ENCODE measurements around the gene PTPRM.

The PTPRM gene

DNA sequence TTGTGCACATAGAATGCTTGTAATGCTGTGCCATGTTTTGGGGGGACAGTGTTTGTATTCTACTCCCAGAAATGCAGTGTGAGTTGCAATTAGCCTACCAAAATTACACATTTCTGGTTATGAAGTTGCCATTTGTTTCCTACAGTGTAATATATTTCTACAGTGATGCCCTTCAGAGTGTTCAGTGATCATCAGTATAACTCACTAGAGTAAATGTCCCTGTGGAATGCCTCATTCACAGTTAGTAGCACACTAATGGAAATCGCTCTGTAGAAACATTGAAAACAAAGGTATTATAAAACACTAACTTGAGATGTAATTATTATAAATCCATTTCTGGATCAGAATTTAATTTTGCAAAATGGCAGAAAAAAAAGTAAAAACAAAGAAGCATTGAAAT is 498.7 kb downstream of the PTPRM start:
- Histone ChIP-seq H3K27me3 (ENCODE audit: insufficient read depth, low read length, poor library complexity, severe bottlenecking) (no peaks in the 10 kb centered on the region), H3K4me1 (ENCODE audit: insufficient read depth, low read length, poor library complexity, severe bottlenecking) (no peaks in the 10 kb centered on the region), H3K4me2 (ENCODE audit: low read depth, low read length, poor library complexity, severe bottlenecking) (no peak overlapping the region), H3K9me3 (ENCODE audit: insufficient read depth, low read depth, low read length) (no peaks in the 10 kb centered on the region), H3K9me2 (replicated peaks; ENCODE audit: low read depth, low read length) (no peaks in the 10 kb centered on the region), H3F3A (ENCODE audit: low read depth) (no peaks in the 10 kb centered on the region), H3K9ac (ENCODE audit: low read depth, low read length, poor library complexity, severe bottlenecking) (no peak overlapping the region), H2AFZ (ENCODE audit: low read length) (no peak overlapping the region), H3K4me3 (ENCODE audit: low read length, poor library complexity, severe bottlenecking) (no peak overlapping the region), H3K79me2 (ENCODE audit: insufficient read depth, low read length) (no peaks in the 10 kb centered on the region), H3K36me3 (ENCODE audit: insufficient read depth, low read length) (no peaks in the 10 kb centered on the region), H4K20me1 (ENCODE audit: insufficient read depth, low read length, poor library complexity, severe bottlenecking) (no peaks in the 10 kb centered on the region)
- TF ChIP-seq EZH2phosphoT487 (IDR thresholded peaks at IDR 0.05; ENCODE audit: borderline replicate concordance) (no peak), CTCF (conservative IDR thresholded peaks at IDR 0.05; ENCODE audit: low read length) (no peak)

GRCh38 chr18:8069708-8070107 is 502.6 kb downstream of the PTPRM start:
- Histone ChIP-seq H3K4me1 (ENCODE audit: insufficient read depth, low read length, poor library complexity, severe bottlenecking) (no peaks in the 10 kb centered on the region), H2AFZ (ENCODE audit: low read length) (no peak overlapping the region), H3K9ac (ENCODE audit: low read depth, low read length, poor library complexity, severe bottlenecking) (no peak overlapping the region), H3K79me2 (ENCODE audit: insufficient read depth, low read length) (no peaks in the 10 kb centered on the region), H3K4me3 (ENCODE audit: low read length, poor library complexity, severe bottlenecking) (no peak overlapping the region), H3K9me3 (ENCODE audit: insufficient read depth, low read depth, low read length) (no peaks in the 10 kb centered on the region), H3K4me2 (ENCODE audit: low read depth, low read length, poor library complexity, severe bottlenecking) (no peak overlapping the region), H3K9me2 (replicated peaks; ENCODE audit: low read depth, low read length) (no peaks in the 10 kb centered on the region), H3K36me3 (ENCODE audit: insufficient read depth, low read length) (no peaks in the 10 kb centered on the region), H3K27me3 (ENCODE audit: insufficient read depth, low read length, poor library complexity, severe bottlenecking) (no peaks in the 10 kb centered on the region), H4K20me1 (ENCODE audit: insufficient read depth, low read length, poor library complexity, severe bottlenecking) (no peaks in the 10 kb centered on the region), H3F3A (ENCODE audit: low read depth) (no peaks in the 10 kb centered on the region)
- no peak for TF ChIP-seq EZH2phosphoT487 (IDR thresholded peaks at IDR 0.05; ENCODE audit: borderline replicate concordance)
- no peak for TF ChIP-seq CTCF (conservative IDR thresholded peaks at IDR 0.05; ENCODE audit: low read length)

DNA sequence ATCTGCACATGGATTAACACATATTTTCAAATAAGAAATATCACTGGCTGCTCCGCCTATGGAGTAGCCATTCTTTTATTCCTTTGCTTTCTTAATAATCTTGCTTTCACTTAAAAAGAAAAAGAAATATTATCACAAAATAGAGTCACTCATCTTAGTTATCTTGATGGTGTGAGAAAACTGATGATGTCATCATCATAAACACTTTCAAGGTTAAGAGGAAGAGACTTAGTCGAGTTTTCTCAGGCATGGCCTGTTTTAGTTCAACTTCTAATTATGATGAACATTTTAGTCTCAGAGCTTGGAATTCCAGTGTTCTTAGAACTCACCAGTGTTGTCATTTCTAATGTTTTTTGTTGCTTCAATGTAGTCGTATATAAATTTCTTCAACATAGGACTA is 506.1 kb downstream of the PTPRM start:
- Histone ChIP-seq H3K9me3 (ENCODE audit: insufficient read depth, low read depth, low read length) (no peaks in the 10 kb centered on the region), H2AFZ (ENCODE audit: low read length) (no peak overlapping the region), H3K36me3 (ENCODE audit: insufficient read depth, low read length) (no peaks in the 10 kb centered on the region), H3K79me2 (ENCODE audit: insufficient read depth, low read length) (no peaks in the 10 kb centered on the region), H3K4me1 (ENCODE audit: insufficient read depth, low read length, poor library complexity, severe bottlenecking) (no peaks in the 10 kb centered on the region), H3K9ac (ENCODE audit: low read depth, low read length, poor library complexity, severe bottlenecking) (no peak overlapping the region), H3K27me3 (ENCODE audit: insufficient read depth, low read length, poor library complexity, severe bottlenecking) (no peaks in the 10 kb centered on the region), H3K4me3 (ENCODE audit: low read length, poor library complexity, severe bottlenecking) (no peak overlapping the region), H3K4me2 (ENCODE audit: low read depth, low read length, poor library complexity, severe bottlenecking) (no peak overlapping the region), H3F3A (ENCODE audit: low read depth) (no peaks in the 10 kb centered on the region), H4K20me1 (ENCODE audit: insufficient read depth, low read length, poor library complexity, severe bottlenecking) (no peaks in the 10 kb centered on the region), H3K9me2 (replicated peaks; ENCODE audit: low read depth, low read length) (no peaks in the 10 kb centered on the region)
- no peak for TF ChIP-seq EZH2phosphoT487 (IDR thresholded peaks at IDR 0.05; ENCODE audit: borderline replicate concordance)
- TF ChIP-seq CTCF (conservative IDR thresholded peaks at IDR 0.05; ENCODE audit: low read length), result no peak

Data from Loucy (cell line).